Measurements from ENCODE around the gene ATRN.

ATRN gene

GRCh38 chr20:3660262-3661059 is 189.6 kb downstream of the ATRN start:
- no peak for DNase-seq

DNA sequence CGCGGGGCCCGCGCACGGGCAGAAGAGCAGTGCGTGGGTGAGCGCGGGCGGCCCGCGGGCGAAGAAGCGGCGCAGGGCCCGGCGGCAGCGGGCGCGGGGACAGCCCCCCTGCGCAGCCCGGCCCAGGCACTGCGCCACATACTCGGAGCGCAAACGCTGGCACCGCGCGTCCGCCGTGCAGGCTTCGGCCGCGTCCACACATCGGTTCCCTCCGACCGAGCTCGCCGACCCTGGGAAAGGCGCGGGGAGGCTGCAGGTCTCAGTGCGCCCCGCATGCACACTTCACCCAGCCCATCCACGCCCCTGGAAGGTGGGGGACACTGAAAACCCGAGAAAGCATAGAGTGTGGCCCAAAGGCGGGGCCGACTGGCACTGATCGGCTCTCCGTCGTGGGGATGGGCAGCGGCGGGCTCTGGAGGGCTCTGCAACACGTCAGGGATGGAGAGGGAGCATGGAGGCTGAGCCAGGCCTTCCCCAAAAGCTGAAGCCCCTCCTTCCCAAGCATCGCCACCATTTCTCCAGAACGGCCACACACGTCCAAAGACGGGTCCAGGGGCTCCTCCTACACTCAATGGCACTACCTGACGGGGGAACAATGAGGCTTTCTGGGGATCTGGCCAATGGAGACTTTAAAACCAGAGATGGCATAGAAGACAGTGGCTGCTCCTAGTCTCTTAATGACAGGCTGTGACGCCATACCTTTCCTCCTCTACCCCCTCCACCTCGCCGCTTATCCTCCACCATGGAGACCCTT is 190.4 kb downstream of the ATRN start:
- DNase-seq = no peak

- DNase-seq = no peak
These were observed 191.2 kb downstream of the ATRN start for GRCh38 chr20:3661814-3662665.

DNA sequence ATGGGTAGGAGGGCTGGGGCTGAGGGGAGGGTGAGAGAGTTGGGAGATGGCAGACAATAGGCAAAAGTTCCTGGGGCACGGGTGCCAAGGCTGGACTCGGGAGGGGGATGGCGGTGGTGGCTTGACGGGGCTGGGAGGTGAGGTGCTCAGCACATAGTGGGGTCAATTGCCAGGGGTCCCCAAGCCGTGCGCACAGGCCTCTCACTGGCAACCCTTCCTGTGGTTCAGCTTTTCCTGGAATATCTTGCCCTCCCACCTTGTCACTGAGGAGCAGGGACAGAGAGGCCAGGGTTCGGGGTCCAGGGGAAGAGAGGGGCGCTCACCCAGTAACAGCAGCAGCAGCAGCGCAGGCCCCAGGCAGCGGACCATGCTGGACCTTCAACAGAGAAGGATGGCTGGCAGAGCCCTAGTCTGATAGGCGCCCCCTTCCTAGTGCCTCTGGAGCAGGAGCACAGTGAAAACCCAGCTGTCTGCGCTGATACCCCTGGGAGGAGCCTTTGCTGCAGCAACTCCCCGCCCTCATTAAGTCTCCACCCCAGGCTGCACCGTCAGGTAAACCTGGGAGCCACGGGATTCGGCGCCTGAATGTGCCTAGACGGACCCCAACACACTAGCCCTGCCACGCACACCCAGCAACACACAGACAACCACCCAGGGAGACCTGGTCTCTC is 192.3 kb downstream of the ATRN start, which contains the start of gene GFRA4:
Gene GFRA4 (minus strand): TSS at position 369 of the 671 bp plus-strand sequence. CDS start 0 bp downstream, at position 369.
- no peak for DNase-seq

DNA sequence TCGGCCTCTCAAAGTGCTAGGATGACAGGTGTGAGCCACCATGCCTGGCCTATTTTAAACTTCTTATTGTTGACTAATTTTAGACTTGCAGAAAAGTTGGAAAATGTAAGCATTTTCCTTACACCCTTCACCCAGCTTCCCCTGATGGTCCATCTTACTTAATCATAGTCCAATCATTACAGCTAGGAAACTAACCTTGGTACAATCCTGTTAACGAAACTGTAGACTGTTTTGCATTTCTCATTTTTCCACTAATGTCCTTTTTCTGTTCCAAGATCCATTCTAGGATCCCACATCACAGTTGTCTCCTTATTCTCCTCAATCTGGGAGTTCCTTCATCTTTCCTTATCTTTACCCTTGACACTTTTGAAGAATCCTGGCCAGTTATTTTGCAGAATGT is 193.0 kb downstream of the ATRN start:
- no peak for DNase-seq

GRCh38 chr20:3667434-3668037 is 196.7 kb downstream of the ATRN start:
- no peak for DNase-seq

DNA sequence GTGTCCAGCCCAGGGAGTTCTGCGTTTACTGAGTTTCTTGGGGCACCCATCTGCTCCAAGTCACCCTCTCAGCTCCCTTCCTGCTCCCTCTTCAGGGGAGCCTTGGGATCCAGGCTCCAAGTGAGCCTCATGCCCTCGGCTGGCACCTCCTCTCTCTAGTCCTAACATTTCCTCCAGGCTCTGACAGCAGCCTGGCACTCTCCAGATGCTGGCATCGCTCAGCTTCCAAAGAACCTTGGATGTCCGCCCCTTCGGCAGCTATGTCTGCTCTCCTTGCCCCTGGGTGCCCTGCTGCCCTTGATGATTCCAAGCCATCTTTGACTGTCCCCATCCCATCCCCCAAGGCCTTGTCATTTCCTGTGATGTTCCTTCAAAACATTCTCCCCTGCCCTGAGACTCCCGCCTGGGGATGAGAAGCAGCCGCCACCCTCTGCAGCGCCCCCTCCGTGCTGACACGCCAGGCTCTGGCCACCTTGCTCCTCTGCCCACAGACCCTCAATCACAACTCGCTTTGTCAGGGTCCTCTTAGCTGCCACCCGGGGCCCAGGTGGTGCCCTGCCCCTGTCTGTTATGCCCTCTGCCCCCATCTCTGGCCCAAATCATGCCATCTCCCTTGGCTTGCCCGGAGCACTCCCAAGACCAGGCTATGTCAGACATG is 199.0 kb downstream of the ATRN start:
- no peak for DNase-seq

- DNase-seq = peak; percentile 16
These were observed 199.7 kb downstream of the ATRN start for GRCh38 chr20:3670511-3670910.

DNA sequence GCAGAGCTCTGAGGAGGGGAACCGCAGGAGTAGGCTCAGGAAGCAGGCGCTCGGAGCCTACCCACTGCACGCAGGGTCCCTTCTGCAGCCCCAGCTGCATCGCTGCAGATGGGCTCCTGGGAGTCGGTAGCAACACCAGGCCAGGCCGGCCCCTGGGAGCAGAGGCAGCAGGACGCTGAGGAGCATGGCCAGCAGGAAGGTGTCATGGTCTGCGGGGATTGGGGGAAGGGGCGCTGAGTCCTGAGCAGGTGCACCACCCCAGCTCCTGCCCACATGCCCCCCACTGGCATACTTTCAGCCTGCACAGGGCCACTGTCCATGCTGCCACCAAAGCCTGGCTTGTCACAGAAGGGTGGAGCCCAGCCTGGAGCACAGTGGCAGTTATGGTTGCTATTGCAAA is 200.1 kb downstream of the ATRN start:
- no peak for DNase-seq

- no peak for DNase-seq
These were observed 201.2 kb downstream of the ATRN start for GRCh38 chr20:3671986-3672546.

- DNase-seq = no peak
These were observed 201.8 kb downstream of the ATRN start for GRCh38 chr20:3672547-3673171.

DNA sequence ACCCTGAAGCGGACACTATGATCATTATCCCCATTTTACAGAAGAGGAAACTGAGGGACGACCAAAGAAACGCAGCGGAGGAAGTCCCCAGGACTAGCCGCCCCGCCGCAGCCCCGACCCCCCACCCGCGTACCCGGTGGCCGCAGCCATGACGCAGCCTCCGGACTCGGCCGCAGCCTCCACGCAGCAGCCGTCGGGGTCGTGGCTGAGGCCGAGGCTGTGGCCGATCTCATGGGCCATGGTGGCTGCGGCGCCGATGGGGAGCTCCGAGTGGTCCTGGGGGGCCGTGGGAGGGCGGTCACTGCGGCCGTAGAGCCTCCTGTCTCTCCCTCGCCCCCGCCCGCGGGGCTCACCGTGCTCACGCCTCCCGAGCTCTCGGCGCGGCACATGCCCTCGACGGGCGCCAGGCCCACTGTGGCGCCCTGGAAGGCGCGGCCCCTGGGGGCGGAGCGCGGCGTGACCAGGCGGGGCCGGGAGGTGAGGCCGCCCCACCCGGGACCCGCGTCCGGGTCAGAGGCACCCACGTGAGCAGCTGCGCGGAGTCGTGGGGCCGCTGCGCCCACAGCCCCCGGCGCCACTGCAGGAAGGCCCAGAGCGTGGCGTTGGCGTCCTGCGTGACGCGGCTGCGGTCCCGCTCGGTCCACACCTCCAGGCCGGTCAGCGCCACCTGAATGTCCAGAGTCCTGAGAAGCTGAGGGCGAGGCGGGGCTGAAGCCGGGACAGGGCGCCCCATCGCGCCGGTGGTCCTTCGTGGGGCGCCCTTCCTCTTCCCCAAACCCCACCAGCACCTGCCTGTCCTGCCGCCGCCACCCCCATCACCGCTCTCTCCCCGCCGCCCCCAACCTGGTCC is 202.6 kb downstream of the ATRN start:
- DNase-seq = no peak

GRCh38 chr20:3674447-3674846 is 203.6 kb downstream of the ATRN start:
- no peak for DNase-seq

DNA sequence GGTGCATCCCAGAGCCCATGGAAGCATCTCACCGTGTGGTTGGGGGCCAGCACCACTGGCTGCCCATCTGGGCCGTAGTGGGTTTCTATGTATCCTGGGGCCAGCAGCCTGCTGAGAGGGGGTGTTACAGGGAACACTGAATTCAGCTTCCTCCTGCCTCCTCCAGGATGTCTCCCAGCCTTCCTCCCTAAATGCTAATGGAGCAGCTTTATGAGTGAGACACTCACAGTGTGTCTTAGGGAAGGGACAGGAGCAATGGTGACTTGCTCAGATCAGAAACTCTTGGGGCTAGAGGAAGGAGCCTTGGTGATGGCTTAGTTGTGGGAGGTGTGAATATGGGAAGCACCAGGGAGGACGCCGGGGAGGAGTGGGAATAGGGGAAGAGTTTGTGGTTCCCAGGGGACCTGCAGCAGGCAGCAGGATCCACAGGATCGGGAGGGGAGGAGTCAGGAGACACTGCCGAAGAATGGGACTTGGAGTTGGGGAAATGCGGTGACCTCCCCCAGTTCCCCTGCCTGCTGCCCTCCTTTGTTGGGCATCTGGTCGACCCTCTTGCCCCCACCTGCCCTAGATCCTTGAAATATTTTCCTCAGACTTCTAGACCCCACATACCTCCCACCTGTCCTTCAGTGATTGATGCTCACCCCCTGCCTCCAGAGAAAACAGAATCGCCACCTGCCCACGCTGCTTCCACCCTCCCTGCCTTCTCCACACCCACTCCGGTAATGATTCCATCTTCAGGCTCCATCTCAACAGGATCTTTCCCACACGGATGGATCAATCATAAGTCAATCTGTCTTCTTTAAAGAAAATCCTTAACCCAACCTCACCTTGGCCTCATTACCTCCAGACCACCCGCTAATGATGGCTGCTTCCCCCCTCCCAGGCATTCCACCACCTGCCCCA is 204.4 kb downstream of the ATRN start:
- DNase-seq = no peak

DNA sequence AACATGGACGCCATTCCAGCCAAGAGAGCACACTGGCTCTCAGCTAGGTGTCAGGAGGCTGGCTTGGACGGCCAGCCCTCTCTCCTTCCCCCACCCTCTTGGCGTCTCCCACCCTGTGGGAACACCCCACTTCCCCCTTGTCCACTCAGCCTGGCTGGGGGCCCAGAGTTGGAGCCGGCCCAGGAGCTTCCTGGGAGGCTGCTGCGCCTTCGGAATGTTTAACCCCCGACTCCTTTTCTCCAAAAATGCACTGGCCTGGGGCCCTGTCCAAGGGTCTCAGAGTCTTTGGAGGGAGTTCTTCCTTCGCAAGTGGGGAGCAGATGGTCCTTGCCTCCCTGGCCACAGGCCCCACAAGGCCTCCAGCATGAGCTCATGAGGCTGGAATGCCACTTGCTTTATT is 206.9 kb downstream of the ATRN start:
- DNase-seq = no peak

- DNase-seq = no peak
These were observed 207.4 kb downstream of the ATRN start for GRCh38 chr20:3678198-3678597.

DNA sequence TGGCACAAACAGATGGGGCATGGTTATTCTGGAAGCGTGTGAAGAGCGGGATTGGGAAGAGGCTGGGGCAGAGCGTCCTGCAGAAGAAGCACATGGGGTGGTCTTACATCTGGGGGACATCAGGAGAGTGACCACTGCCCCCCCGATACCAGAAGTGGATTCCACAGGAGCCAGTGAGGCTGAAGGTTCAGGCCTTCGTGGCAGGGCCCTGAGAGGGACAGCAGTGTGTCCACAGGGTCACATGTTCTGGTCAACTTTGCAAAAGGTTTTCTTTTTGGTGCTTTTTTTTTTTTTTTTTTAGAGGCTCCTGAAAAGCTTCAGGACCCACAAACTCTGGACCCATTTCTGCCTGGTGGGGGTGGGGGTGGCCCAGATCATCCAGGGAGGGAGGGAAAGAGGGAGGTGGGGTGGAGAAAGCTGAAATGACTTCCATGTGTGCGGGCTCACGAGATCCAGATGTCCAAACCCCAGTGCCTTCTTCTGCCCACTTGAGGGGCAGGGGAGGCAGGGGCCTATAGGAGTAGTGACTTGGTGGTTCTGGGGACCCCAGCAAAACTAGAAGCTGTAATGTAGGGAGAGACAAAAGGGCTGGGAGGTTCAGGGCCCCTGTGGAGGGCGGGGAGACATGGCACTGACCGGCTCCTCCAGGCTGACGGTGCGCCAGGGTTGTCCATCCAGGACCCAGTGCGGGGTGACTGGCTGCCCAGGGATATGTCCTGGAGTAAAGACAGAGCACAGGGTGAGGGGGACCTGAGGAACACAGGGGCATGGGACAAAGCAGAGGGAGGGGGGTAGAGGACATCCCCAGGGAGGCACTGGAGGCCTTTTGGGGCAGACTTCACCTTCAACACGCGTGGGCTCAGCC is 208.3 kb downstream of the ATRN start:
- DNase-seq = no peak
